Body of pancreas (tissue), 4 donors: ENCODE data around the gene PRKCB. TPM values are rescaled to one million over a fixed set of nuclear protein-coding genes. Genes with fewer than 3 reads are reported as not detected.

Experiments used
- ATAC-seq: fragments of 150-250 bp; one replicate; pipeline ENCODE4 v1.9.1; 2016
- DNase-seq, 4 donors: peaks; one replicate each; pipeline ENCODE4 v3.0.0-alpha.2; 2019
- H3K27ac ChIP-seq, 4 donors: fragments of 200-600 bp; sonication (generic); 1 replicate in 3 of 4; 2 replicates in 1 of 4; pipeline versions ENCODE4 v1.5.1 to v1.6.1; 2016 to 2019; ENCODE audit warnings: mild to moderate bottlenecking in 1 of 4, mixed read lengths in 1 of 4, moderate library complexity in 1 of 4
- H3K27me3 ChIP-seq, 2 donors: fragments of 200-600 bp; sonication (generic); one replicate each; pipeline ENCODE4 v1.6.0; 2016; ENCODE audit warnings: mild to moderate bottlenecking in 1 of 2
- H3K36me3 ChIP-seq, 2 donors: fragments of 200-600 bp; sonication (generic); replicated peaks in 1 of 2; 2 replicates each; pipeline ENCODE4 v1.5.1; 2016; ENCODE audit warnings: low read depth in 2 of 2; ENCODE audit not compliant: insufficient read depth in 1 of 2
- H3K4me1 ChIP-seq: fragments of 200-600 bp; sonication (generic); one replicate; pipeline ENCODE4 v1.6.0; 2016
- H3K4me3 ChIP-seq, 2 donors: fragments of 200-600 bp; sonication (generic); 1 replicate in 1 of 2; 2 replicates in 1 of 2; pipeline ENCODE4 v1.5.1; 2016 to 2019
- H3K9me3 ChIP-seq, 3 donors: fragments of 200-600 bp; sonication (generic); 1 replicate in 2 of 3; 2 replicates in 1 of 3; pipeline ENCODE4 v1.5.1; 2016
- POLR2A ChIP-seq, 3 donors: fragments of 450-650 bp; IDR thresholded peaks; one replicate each; pipeline ENCODE4 v1.6.1; 2016; ENCODE audit warnings: antibody characterized with exemption in 3 of 3, mild to moderate bottlenecking in 2 of 3
- WGBS, 2 donors: methylation state at CpG; one replicate each; pipeline ENCODE4 v1.1.5; 2017; 5-methylcytosine and 5-hydroxymethylcytosine counted together
- intact Hi-C: fragments of 100-400 bp; cut with DNase I; formaldehyde crosslinking; loops from one replicate; pipeline ENCODE4 v1.15.1; 2023
- total RNA-seq, 2 donors: library from RNA; depleted of rRNA; stranded (reverse); fragments of >200 nt; gene quantifications; one replicate each; pipeline ENCODE4 v1.1.0, GENCODE V29; 2016
- TF ChIP-seq, protein P1 (sequence below), 7 experiments: fragments of 450-650 bp in 4 of 7; fragments of 200-600 bp in 3 of 7; sonication (generic) in 3 of 7; IDR thresholded peaks; one replicate each; pipeline ENCODE4 v1.5.1; 2016 to 2019; ENCODE audit warnings: antibody characterized with exemption in 7 of 7

Gene PRKCB
- total RNA-seq, 2 donors from 2014 or later = 0.33 to 10.6 TPM

- Histone ChIP-seq H3K4me3 (no peak overlapping the region), H3K4me1 (no peaks in the 10 kb centered on the region), H3K36me3 (no peaks in the 10 kb centered on the region), H3K27ac (no peak overlapping the region), H3K27me3 (no peaks in the 10 kb centered on the region), H3K9me3 (no peaks in the 10 kb centered on the region)
- ATAC-seq = no peak
- TF ChIP-seq, protein P1, sequence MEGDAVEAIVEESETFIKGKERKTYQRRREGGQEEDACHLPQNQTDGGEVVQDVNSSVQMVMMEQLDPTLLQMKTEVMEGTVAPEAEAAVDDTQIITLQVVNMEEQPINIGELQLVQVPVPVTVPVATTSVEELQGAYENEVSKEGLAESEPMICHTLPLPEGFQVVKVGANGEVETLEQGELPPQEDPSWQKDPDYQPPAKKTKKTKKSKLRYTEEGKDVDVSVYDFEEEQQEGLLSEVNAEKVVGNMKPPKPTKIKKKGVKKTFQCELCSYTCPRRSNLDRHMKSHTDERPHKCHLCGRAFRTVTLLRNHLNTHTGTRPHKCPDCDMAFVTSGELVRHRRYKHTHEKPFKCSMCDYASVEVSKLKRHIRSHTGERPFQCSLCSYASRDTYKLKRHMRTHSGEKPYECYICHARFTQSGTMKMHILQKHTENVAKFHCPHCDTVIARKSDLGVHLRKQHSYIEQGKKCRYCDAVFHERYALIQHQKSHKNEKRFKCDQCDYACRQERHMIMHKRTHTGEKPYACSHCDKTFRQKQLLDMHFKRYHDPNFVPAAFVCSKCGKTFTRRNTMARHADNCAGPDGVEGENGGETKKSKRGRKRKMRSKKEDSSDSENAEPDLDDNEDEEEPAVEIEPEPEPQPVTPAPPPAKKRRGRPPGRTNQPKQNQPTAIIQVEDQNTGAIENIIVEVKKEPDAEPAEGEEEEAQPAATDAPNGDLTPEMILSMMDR (IDR thresholded peaks at IDR 0.05) = no peak
- no peak for TF ChIP-seq POLR2A (IDR thresholded peaks at IDR 0.05)
- intact Hi-C loops = loop anchor here (10.0 kb wide), 1 partner anchor 210 kb away; the partner anchor contains the start of gene CACNG3
- no peak for DNase-seq
- 71 to 79% methylated on average over 2 of the region's 2 CpGs for WGBS, 2 donors
Observed at GRCh38 chr16:24044467-24044866, 208.7 kb downstream of the PRKCB start.

DNA sequence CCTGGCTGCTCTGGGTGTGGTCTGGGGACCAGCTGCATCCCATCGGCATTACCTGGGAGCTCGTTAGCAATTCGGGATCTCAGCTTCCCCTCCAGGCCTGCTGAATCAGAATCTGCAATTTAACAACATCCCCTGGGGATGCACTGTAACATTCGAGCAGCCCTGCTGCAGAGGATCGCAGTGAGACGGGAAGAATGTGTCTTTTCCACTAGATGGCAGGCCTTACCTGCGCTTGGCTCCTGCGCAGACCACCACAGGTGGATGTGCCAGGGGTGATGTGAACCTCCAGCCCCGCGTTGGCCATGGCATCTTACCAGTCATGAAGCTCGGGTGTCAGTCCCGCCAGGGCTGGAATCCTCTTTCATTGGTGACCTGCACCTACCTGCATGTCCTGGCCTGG is 209.9 kb downstream of the PRKCB start:
- Histone ChIP-seq H3K4me1 (no peaks in the 10 kb centered on the region), H3K27me3 (no peaks in the 10 kb centered on the region), H3K36me3 (no peaks in the 10 kb centered on the region), H3K27ac (no peak overlapping the region), H3K9me3 (no peaks in the 10 kb centered on the region), H3K4me3 (no peak overlapping the region)
- 18 to 25% methylated on average over 7 to 12 of the region's 12 CpGs for WGBS, 2 donors
- intact Hi-C loops = loop anchor here (5.0 to 10.0 kb wide), 2 partner anchors 209 to 462 kb away; partner anchors contain the start of gene CACNG3
- TF ChIP-seq, protein P1 (IDR thresholded peaks at IDR 0.05) = peak in 4 of 7 experiments; percentile 21 to 26 (median 24)
- no peak for TF ChIP-seq POLR2A (IDR thresholded peaks at IDR 0.05)
- DNase-seq = no peak
- no peak for ATAC-seq

DNA sequence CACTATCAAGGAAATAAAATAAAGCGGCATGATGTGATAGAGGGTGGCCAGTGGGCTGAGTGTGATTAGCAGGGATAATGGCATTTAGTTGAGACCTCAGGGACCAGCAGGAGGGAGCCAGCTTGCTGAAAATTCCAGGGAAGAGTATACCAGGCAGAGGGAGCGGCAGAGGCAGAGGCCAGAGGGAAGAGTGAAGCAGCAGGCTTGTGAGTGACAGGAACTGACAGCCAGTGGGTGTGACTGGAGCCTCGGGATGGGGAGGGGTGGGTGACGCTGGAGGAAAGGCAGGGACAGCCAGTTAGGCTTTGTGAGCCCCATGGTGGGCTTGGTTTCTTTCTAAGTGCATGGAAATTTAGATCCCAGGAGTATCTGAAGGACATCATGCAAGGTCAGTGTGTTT is 210.7 kb downstream of the PRKCB start:
- H3K27ac ChIP-seq = no peak overlapping the region
- TF ChIP-seq, protein P1 (IDR thresholded peaks at IDR 0.05) = no peak
- TF ChIP-seq POLR2A (IDR thresholded peaks at IDR 0.05) = no peak
- no peak overlapping the region for H3K4me3 ChIP-seq
- H3K27me3 ChIP-seq = no peaks in the 10 kb centered on the region
- intact Hi-C loops = loop anchor here (5.0 to 10.0 kb wide), 2 partner anchors 208 to 461 kb away; partner anchors contain the start of gene CACNG3
- ATAC-seq (no peak), DNase-seq (no peak)
- no peaks in the 10 kb centered on the region for H3K36me3 ChIP-seq
- no peaks in the 10 kb centered on the region for H3K9me3 ChIP-seq
- no peaks in the 10 kb centered on the region for H3K4me1 ChIP-seq
- 44 to 55% methylated on average over 4 of the region's 4 CpGs for WGBS, 2 donors

- H3K27me3 ChIP-seq = no peaks in the 10 kb centered on the region
- DNase-seq (no peak), ATAC-seq (no peak)
- TF ChIP-seq, protein P1 (IDR thresholded peaks at IDR 0.05) = no peak
- TF ChIP-seq POLR2A (IDR thresholded peaks at IDR 0.05) = no peak
- H3K9me3 ChIP-seq = no peaks in the 10 kb centered on the region
- H3K27ac ChIP-seq = no peak overlapping the region
- no peaks in the 10 kb centered on the region for H3K36me3 ChIP-seq
- 52 to 53% methylated on average over 5 of the region's 5 CpGs for WGBS, 2 donors
- H3K4me3 ChIP-seq = no peak overlapping the region
- no peaks in the 10 kb centered on the region for H3K4me1 ChIP-seq
- intact Hi-C loops = loop anchor here (5.0 to 10.0 kb wide), 2 partner anchors 206 to 458 kb away; partner anchors contain the start of gene CACNG3
Observed at GRCh38 chr16:24049113-24049512, 213.3 kb downstream of the PRKCB start.

- ATAC-seq (no peak), DNase-seq (no peak)
- WGBS, 2 donors = 50 to 63% methylated on average over 5 of the region's 5 CpGs
- intact Hi-C loops = no loop called here
- Histone ChIP-seq H3K4me3 (no peak overlapping the region), H3K36me3 (no peaks in the 10 kb centered on the region), H3K9me3 (no peaks in the 10 kb centered on the region), H3K27me3 (no peaks in the 10 kb centered on the region), H3K4me1 (no peaks in the 10 kb centered on the region), H3K27ac (no peak overlapping the region)
- TF ChIP-seq POLR2A (IDR thresholded peaks at IDR 0.05) = no peak
- TF ChIP-seq, protein P1 (IDR thresholded peaks at IDR 0.05) = no peak
Observed at GRCh38 chr16:24051125-24051524, 215.3 kb downstream of the PRKCB start.
